ENCODE results near the gene MCM10.

The MCM10 gene

GRCh38 chr10:13165177-13165576, 3.8 kb downstream of the MCM10 start:
- no peak for DNase-seq (ENCODE audit: low spot score)

GRCh38 chr10:13167568-13167967, 6.2 kb downstream of the MCM10 start:
- no peak for DNase-seq (ENCODE audit: low spot score)

- no peak for DNase-seq (ENCODE audit: low spot score)
These were observed 7.4 kb downstream of the MCM10 start for GRCh38 chr10:13168781-13169180.

- no peak for DNase-seq (ENCODE audit: low spot score)
These were observed 12.3 kb downstream of the MCM10 start for GRCh38 chr10:13173616-13174015.

- DNase-seq (ENCODE audit: low spot score): no peak
These were observed 19.4 kb downstream of the MCM10 start for GRCh38 chr10:13180788-13181187.

GRCh38 chr10:13182424-13182823, 21.1 kb downstream of the MCM10 start:
- DNase-seq (ENCODE audit: low spot score): no peak

- no peak for DNase-seq (ENCODE audit: low spot score)
These were observed 22.3 kb downstream of the MCM10 start for GRCh38 chr10:13183625-13184024.

- DNase-seq (ENCODE audit: low spot score): no peak
These were observed 22.9 kb downstream of the MCM10 start for GRCh38 chr10:13184276-13184675.

- no peak for DNase-seq (ENCODE audit: low spot score)
These were observed 23.6 kb downstream of the MCM10 start for GRCh38 chr10:13184730-13185514.

GRCh38 chr10:13187135-13187534, 25.8 kb downstream of the MCM10 start:
- no peak for DNase-seq (ENCODE audit: low spot score)

- DNase-seq (ENCODE audit: low spot score): no peak
These were observed 27.2 kb downstream of the MCM10 start for GRCh38 chr10:13188593-13188992.

GRCh38 chr10:13189961-13190360, 28.6 kb downstream of the MCM10 start:
- no peak for DNase-seq (ENCODE audit: low spot score)

GRCh38 chr10:13190816-13191215, 29.5 kb downstream of the MCM10 start:
- no peak for DNase-seq (ENCODE audit: low spot score)

- DNase-seq (ENCODE audit: low spot score): no peak
These were observed 30.0 kb downstream of the MCM10 start for GRCh38 chr10:13191362-13191761.

GRCh38 chr10:13193637-13194036, 32.3 kb downstream of the MCM10 start:
- DNase-seq (ENCODE audit: low spot score): no peak

- DNase-seq (ENCODE audit: low spot score): no peak
These were observed 33.7 kb downstream of the MCM10 start for GRCh38 chr10:13195016-13195415.

GRCh38 chr10:13201132-13201531, 39.8 kb downstream of the MCM10 start:
- no peak for DNase-seq (ENCODE audit: low spot score)

- DNase-seq (ENCODE audit: low spot score): no peak
These were observed 44.7 kb downstream of the MCM10 start for GRCh38 chr10:13206091-13206490.

GRCh38 chr10:13206546-13207443, 45.4 kb downstream of the MCM10 start:
- DNase-seq (ENCODE audit: low spot score): peak; percentile 9

GRCh38 chr10:13213163-13213562, 51.8 kb downstream of the MCM10 start:
- no peak for DNase-seq (ENCODE audit: low spot score)

- no peak for DNase-seq (ENCODE audit: low spot score)
These were observed 57.5 kb downstream of the MCM10 start for GRCh38 chr10:13218878-13219277.

- no peak for DNase-seq (ENCODE audit: low spot score)
These were observed 58.6 kb downstream of the MCM10 start for GRCh38 chr10:13219685-13220670.

All from hematopoietic multipotent progenitor cell treated with erythropoietin and hydrocortisone succinate and interleukin-3 and kit ligand, for 17 days (in vitro differentiated cells).